ENCODE results near the gene SETD1A.
"Not testable (repeated sequence)": the region's sequence is repeated elsewhere in the genome, so short reads cannot be mapped to it uniquely, and the experiment has no call there.

SETD1A gene

GRCh38 chr16:30998852-30999761 lies 41.6 kb downstream of the SETD1A start:
- DNase-seq (ENCODE audit: low read depth, low spot score): no peak

- no peak for DNase-seq (ENCODE audit: low read depth, low spot score)
Observed at GRCh38 chr16:31000671-31001382, 43.3 kb downstream of the SETD1A start.

DNA sequence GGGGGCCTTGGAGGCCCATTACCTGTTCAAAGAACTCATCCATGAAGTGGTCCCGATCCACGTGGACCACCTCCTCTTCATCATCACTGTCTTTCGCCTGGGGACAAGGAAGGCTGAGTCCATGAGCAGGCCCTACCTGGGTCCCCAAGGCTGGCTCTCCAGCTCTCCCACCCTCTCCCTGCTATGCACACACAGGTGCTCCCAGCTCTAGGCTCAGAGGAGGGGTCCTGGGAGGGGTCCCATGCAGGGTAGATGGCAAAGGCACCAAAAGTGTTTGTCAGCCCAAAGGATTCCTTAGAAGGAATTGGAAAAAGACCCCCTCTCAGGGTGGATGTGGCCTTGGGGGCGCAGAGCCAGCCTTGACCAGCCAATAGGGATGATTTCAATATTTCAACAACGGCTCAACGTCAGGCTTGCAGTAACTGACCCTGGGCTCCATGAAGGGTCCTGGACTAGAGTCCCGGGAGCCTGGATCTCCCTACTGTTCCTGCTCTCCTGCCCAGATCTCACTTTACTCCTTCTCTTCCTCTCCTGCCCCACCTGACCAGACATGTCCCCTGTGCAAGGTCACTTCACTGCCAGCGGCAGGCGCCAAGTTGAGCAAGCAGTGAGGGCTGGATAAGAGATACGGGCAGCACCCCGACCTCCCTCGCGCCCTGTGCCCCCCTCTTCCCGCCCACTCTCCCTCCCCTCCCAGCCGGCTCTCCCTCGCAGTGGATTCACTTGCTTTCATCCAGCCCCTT lies 44.1 kb downstream of the SETD1A start:
- DNase-seq (ENCODE audit: low read depth, low spot score): no peak

DNA sequence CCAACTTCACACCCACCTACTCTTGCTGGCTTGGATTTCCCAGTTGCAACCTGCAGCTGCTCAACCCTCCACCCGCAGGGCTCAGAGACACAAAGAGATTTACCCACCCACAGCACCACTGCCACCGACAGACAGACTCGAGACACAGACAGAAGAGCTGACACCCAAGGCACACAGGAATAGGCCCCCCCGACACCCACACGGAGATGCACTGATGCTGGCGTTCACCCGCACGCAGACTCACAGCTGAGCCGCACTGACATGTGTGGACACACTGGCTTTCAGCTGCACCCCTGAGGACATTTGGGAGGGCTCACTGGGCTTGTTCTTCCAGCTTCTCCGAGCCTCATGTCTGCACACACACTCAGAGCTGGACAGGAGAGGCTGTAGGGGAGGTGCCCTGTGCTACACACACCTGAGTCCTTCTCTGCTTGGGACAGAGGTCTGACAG lies 44.7 kb downstream of the SETD1A start:
- DNase-seq (ENCODE audit: low read depth, low spot score): no peak

DNA sequence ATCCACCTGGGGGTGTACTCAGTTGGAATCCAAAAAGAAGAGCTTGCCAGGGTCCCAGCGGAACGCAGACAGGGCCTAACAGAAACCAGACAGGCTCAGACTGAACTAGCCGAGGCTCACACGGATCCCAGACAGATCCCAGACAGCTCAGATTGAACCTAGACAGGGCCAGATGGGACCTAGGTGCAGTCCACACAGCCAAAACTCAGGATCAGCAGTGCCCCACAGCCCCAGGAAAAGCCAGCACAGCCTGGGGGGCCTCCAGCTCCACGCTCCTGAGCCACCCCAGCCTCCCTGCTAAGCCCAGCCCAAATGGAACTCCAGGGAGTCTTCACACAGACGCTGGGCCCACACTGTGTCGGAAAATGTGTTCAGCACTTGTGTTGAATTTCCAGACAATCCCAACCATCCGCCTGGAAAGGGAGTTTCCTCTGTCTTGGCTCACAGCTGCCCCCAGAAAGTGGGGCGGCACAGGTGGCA lies 45.3 kb downstream of the SETD1A start:
- DNase-seq (ENCODE audit: low read depth, low spot score): no peak

- no peak for DNase-seq (ENCODE audit: low read depth, low spot score)
Observed at GRCh38 chr16:31003744-31004143, 46.2 kb downstream of the SETD1A start.

DNA sequence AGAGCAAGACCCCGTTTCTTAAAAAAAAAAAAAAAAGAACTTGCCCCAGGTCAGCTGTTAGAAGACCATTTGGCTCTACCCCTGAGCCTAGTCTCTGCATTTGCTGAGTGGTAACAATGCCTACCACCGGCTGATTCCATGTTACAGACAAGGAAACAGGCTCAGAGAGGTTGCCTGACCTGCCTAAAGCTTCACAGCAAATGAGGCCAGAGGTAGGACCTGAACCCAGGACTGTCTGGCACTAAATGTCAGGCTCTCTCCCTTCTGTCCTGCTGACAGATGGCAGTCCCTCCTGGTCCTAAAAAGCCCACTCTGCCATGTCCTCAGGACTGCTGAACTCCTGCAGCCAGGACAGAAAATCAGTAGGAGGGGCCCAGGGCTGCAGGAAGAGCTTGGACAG lies 47.1 kb downstream of the SETD1A start:
- no peak for DNase-seq (ENCODE audit: low read depth, low spot score)

GRCh38 chr16:31005350-31006085 lies 48.0 kb downstream of the SETD1A start:
- no peak for DNase-seq (ENCODE audit: low read depth, low spot score)

DNA sequence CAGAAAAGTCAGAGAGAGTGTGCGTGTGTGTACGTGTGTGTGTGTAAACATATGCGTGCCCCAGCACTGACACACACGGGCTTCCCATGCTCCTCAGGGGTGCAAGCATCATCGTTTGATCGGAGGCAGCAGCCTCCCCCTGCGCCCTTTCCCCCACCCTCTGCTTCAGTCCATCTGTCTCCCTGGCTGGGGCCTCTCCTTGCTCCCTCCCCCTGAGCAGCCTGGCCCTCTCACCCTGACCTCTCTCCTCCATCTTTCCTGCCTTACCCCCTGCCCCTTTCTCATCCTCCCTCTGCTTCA lies 48.5 kb downstream of the SETD1A start:
- DNase-seq (ENCODE audit: low read depth, low spot score): no peak

GRCh38 chr16:31006589-31006988 lies 49.0 kb downstream of the SETD1A start:
- no peak for DNase-seq (ENCODE audit: low read depth, low spot score)

DNA sequence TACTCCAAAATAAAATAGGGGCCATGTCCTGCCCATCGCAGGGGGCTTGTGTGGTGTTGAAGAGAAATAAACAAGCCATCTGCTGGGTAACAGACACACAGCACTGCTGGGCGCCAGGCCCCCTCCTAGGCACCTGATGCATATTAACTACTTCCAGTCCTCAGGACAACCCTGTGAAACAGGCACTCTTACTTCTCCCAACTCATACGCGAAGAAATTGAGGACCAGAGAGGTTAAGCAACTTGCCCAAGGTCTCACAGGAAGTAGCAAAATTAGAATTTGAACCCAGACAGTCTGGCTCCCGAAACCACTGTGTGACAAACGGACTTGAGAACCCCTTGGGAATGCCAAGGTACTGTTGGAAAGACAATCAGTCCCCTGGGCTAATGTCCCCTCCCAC lies 50.1 kb downstream of the SETD1A start:
- no peak for DNase-seq (ENCODE audit: low read depth, low spot score)

DNA sequence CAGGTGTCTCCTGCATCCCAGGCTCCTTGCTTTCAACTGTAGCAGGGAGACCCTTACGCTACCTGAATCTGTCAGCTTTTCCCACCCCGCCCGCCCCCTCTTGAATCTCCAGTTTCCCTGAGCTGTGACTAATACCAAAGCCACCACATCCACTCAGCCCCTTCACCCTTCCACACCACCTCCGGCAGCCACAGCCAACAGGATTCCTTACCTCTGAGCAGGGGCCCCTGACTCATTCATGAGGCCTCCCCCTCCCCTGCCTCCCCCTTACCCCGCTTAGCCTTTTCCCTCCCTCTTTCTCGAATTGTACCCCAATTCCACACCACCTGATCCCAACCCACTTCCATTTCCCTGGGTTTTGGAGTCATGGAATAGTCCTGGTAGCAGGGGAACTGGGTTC lies 50.6 kb downstream of the SETD1A start:
- DNase-seq (ENCODE audit: low read depth, low spot score): no peak

DNA sequence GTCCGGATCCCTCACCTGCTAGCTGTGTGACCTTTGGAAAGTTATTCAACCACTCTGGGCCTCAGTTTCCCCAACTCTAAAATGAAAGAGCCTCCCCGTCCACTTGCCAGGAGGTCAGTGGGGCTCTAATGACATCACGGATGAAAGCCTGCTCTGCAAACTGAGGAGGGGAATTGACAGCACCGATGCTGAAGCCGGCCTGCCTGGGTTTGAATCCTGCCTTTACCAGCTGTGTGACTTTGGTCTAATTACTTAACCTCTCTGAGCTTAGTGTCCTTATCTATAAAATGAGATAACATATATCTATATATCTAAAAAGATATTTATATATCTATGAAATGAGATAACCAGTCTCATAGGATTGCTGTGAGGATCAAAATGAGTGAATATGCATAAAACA lies 51.0 kb downstream of the SETD1A start:
- DNase-seq (ENCODE audit: low read depth, low spot score): no peak

DNA sequence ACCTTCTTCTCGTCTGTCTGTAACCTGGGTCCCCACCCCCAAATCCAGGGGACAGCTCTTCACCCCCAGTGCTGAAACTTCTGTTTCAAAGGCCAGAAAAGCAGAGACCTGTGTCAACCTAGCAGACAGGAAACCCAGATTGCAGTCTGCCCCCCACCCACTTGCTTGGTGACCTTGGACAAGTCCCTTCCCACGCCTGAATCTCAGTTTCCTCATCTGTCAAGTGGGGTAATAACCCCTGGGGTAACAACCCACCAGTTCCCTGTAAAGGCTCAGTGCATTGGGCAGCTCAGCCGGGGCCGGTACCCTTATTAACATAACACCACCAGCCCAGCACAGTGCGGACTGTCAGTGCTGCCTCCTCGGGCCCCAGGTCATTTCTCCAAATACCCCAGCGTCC lies 51.6 kb downstream of the SETD1A start:
- DNase-seq (ENCODE audit: low read depth, low spot score): no peak

- DNase-seq (ENCODE audit: low read depth, low spot score): no peak
Observed at GRCh38 chr16:31009894-31010584, 52.5 kb downstream of the SETD1A start.

GRCh38 chr16:31010585-31011325 lies 53.2 kb downstream of the SETD1A start, which contains the start of gene STX1B:
TSS of gene STX1B (minus strand) at chr16:31010638. CDS start at chr16:31010396, 242 bp downstream.
- DNase-seq (ENCODE audit: low read depth, low spot score): no peak

DNA sequence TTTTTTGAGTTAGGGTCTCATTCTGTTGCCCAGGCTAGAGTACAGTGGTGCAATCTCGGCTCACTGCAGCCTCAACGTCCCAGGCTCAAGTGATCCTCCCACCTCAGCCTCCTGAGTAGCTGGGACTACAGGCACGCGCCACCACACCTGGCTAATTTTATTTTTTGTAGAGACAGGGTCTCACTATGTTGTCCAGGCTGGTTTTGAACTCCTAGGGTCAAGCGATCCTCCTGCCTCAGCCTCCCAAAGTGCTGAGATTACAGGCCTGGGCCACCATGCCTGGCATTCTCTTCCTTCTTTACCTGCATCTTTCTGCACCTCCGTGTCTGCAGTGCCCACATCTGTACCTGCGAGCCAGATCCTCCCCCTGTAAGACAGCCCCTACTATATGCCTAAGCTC lies 54.3 kb downstream of the SETD1A start:
- DNase-seq (ENCODE audit: low read depth, low spot score): not testable (repeated sequence)

- DNase-seq (ENCODE audit: low read depth, low spot score): not testable (repeated sequence)
Observed at GRCh38 chr16:31013292-31013691, 55.7 kb downstream of the SETD1A start.

GRCh38 chr16:31016018-31016417 lies 58.5 kb downstream of the SETD1A start:
- DNase-seq (ENCODE audit: low read depth, low spot score): no peak

DNA sequence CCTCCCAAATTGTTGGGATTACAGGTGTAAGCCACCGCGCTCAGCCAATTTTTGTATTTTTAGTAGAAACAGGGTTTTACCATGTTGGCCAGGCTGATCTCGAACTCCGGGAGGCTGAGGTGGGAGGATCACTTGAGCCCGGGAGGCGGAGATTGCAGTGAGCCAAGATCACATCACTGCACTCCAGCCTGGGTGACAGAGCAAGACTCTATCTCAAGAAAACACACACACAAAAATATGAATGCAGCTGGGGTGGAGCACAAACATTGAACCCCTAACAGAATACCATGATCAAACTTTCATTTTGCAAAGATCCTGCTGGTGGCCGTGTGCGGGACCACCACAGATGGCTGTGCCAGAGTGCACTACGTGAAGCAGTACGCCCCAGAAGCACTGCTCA lies 60.2 kb downstream of the SETD1A start:
- DNase-seq (ENCODE audit: low read depth, low spot score): not testable (repeated sequence)
